GM12878 (cell line): ENCODE results near the gene CNR2. TPM values are rescaled to one million over a fixed set of nuclear protein-coding genes. Genes with fewer than 3 reads are reported as not detected.
A peak's percentile ranks its signal among the peaks of the same experiment; 100 is the strongest.

ENCODE experiments used
- CEBPB ChIP-seq, 2 experiments: fragments of 150-350 bp in 1 of 2; IDR thresholded peaks; 2 replicates each; pipeline ENCODE4 v1.6.1; 2012 to 2014; ENCODE audit warnings: low read depth in 2 of 2, low read length in 2 of 2, borderline replicate concordance in 1 of 2, inconsistent platforms in 1 of 2
- CHD4 ChIP-seq: fragments of 200-600 bp; sonication (generic); IDR thresholded peaks from 2 replicates; pipeline ENCODE4 v1.6.1; 2016; ENCODE audit warnings: mild to moderate bottlenecking
- EGR1 ChIP-seq, 2 experiments: IDR thresholded peaks; 1 replicate in 1 of 2; 2 replicates in 1 of 2; pipeline ENCODE4 v1.6.1; 2011 to 2012; ENCODE audit warnings: low read depth in 2 of 2, low read length in 2 of 2, borderline replicate concordance in 1 of 2, mild to moderate bottlenecking in 1 of 2, moderate library complexity in 1 of 2
- HDAC2 ChIP-seq: fragments of 200-600 bp; sonication (generic); IDR thresholded peaks from 2 replicates; pipeline ENCODE4 v1.6.1; 2017
- HDAC6 ChIP-seq: fragments of 200-600 bp; sonication (generic); IDR thresholded peaks from one replicate; pipeline ENCODE4 v1.8.0; 2017; ENCODE audit warnings: antibody characterized with exemption; ENCODE audit not compliant: unreplicated experiment
- HDGF ChIP-seq: fragments of 450-650 bp; IDR thresholded peaks from 2 replicates; pipeline ENCODE4 v1.6.1; 2016; ENCODE audit warnings: antibody characterized with exemption
- KLF5 ChIP-seq: fragments of 450-650 bp; IDR thresholded peaks from 2 replicates; pipeline ENCODE4 v1.6.1; 2014; ENCODE audit warnings: mild to moderate bottlenecking; ENCODE audit not compliant: partially characterized antibody
- MTA2 ChIP-seq: fragments of 450-650 bp; IDR thresholded peaks from 2 replicates; pipeline ENCODE4 v1.6.1; 2016; ENCODE audit warnings: low read depth, mild to moderate bottlenecking, moderate library complexity
- NFIC ChIP-seq: IDR thresholded peaks from 2 replicates; pipeline ENCODE4 v1.6.1; 2012; ENCODE audit warnings: low read depth, mild to moderate bottlenecking, inconsistent platforms, low read length, moderate library complexity
- NR2C1 ChIP-seq: fragments of 450-650 bp; IDR thresholded peaks from 2 replicates; pipeline ENCODE4 v1.6.1; 2017; ENCODE audit warnings: antibody characterized with exemption, mild to moderate bottlenecking, moderate library complexity
- NR2F1 ChIP-seq: fragments of 450-650 bp; conservative IDR thresholded peaks from 2 replicates; pipeline ENCODE4 v1.6.1; 2017; ENCODE audit warnings: mild to moderate bottlenecking
- RAD51 ChIP-seq: fragments of 450-650 bp; IDR thresholded peaks from 2 replicates; pipeline ENCODE4 v1.6.1; 2016; ENCODE audit warnings: moderate library complexity, mild to moderate bottlenecking, inconsistent platforms
- RCOR1 ChIP-seq: conservative IDR thresholded peaks from 2 replicates; pipeline ENCODE4 v1.6.1; 2012; ENCODE audit warnings: low read depth, low read length, improper control_type of control experiment
- SMC3 ChIP-seq: IDR thresholded peaks from 2 replicates; pipeline ENCODE4 v1.6.1; 2011; ENCODE audit warnings: low read length, improper control_type of control experiment, borderline replicate concordance
- SUZ12 ChIP-seq: fragments of 200-600 bp; sonication (generic); IDR thresholded peaks from one replicate; pipeline ENCODE4 v1.6.1; 2018; ENCODE audit warnings: antibody characterized with exemption, mild to moderate bottlenecking; ENCODE audit not compliant: unreplicated experiment
- TCF7 ChIP-seq: IDR thresholded peaks from 2 replicates; pipeline ENCODE4 v1.6.1; 2014; ENCODE audit warnings: antibody characterized with exemption, borderline replicate concordance
- ZBED1 ChIP-seq: IDR thresholded peaks from 2 replicates; pipeline ENCODE4 v1.6.1; 2016; ENCODE audit warnings: borderline replicate concordance
- ZNF274 ChIP-seq: IDR thresholded peaks from one replicate; pipeline ENCODE4 v1.8.0; 2011; ENCODE audit not compliant: insufficient read length, insufficient read depth
- ZZZ3 ChIP-seq: IDR thresholded peaks from 2 replicates; pipeline ENCODE4 v1.6.1; 2011; ENCODE audit warnings: low read depth; ENCODE audit not compliant: control insufficient read depth, insufficient read length
- polyA plus RNA-seq, 11 experiments: library from polyadenylated mRNA; depleted of rRNA in 4 of 11; unstranded in 6 of 11; stranded (reverse) in 5 of 11; fragments of >200 nt; fragmentation: Nextera tagmentation in 4 of 11; fragmentation: Illumina TruSeq in 1 of 11; extraction: Ambion mirVana in 4 of 11; extraction: Trizol in 1 of 11; gene quantifications; 1 replicate in 1 of 11; 2 replicates in 10 of 11; pipeline versions ENCODE4 v1.2.1 to v1.2.3, GENCODE V29; 2011 to 2016; ENCODE audit warnings: inconsistent platforms in 2 of 11, missing spikeins in 2 of 11, low read depth in 1 of 11
- total RNA-seq, 4 experiments: library from RNA; depleted of rRNA in 3 of 4; stranded (reverse); fragments of >200 nt in 3 of 4; fragmentation: Illumina TruSeq in 1 of 4; extraction: Trizol in 1 of 4; gene quantifications; 2 replicates each; pipeline versions ENCODE4 v1.2.1 to v1.2.3, GENCODE V29; 2013 to 2021
- TF ChIP-seq, protein P1 (sequence below): fragments of 450-650 bp; IDR thresholded peaks from 2 replicates; pipeline ENCODE4 v1.6.1; 2018; ENCODE audit warnings: mild to moderate bottlenecking, low read depth, moderate library complexity; ENCODE audit not compliant: partially characterized antibody
- TF ChIP-seq, protein P2 (sequence below): IDR thresholded peaks from 2 replicates; pipeline ENCODE4 v1.6.1; 2012; ENCODE audit warnings: mild to moderate bottlenecking, low read depth, low read length
- TF ChIP-seq, protein P3 (sequence below), 3 experiments: IDR thresholded peaks in 2 of 3; conservative IDR thresholded peaks in 1 of 3; 2 replicates each; pipeline ENCODE4 v1.5.1; 2011; ENCODE audit warnings: low read depth in 3 of 3, low read length in 3 of 3, mild to moderate bottlenecking in 3 of 3, control low read depth in 2 of 3, moderate library complexity in 2 of 3, inconsistent platforms in 1 of 3, mixed read lengths in 1 of 3; ENCODE audit not compliant: control insufficient read depth in 2 of 3, insufficient read depth in 1 of 3; ENCODE audit errors: extremely low read depth in 1 of 3

CNR2 gene
- total and polyA plus RNA-seq, 10 of the 15 experiments (the other 5 are each of a cell fraction or from before 2014, with no cell fraction given), result 0.46 to 19.8 (median 12.2) TPM

DNA sequence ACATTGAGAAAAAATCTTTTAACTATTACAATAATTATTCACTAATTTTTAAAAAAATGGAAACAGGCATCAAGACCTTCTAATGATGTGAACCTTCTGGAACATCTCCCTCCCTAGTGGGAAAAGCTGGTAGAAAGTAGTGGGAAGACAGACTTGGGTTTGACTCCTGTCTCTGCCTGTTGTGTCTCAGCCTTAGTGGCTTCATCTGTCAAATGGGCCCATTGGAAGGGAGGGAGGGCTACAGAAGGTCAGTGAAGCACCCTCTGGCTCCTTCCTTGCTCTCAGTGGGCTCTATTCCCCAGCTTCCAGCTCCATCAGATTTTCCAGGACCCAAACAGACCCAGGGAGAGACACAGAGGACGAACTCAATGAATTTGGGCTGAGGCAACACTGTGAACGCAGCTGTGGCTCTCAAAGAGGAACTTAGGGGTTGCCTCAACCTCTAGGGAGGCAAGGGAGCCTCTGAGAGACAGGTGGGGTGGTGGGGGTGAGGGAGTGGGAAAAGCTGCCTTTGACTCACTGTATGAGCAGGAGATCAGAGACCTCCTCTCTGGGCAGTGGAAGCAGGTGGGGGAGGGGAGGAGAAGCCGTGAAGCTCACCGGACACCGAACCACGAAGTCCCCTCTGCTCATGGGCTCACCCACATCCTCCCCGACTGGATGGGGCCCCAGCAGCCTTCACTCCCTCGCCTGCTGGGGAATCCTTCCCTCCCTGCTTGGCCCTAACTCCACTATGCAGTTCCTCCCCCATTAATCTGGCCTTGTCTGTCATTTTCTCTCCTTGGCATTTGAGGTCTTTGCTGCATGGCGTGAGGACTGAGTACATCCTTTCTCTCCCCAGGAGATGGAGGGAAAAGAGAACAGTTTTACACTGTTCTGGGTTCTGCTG is 4.5 kb downstream of the CNR2 start (continued):
- TF ChIP-seq, protein P1, sequence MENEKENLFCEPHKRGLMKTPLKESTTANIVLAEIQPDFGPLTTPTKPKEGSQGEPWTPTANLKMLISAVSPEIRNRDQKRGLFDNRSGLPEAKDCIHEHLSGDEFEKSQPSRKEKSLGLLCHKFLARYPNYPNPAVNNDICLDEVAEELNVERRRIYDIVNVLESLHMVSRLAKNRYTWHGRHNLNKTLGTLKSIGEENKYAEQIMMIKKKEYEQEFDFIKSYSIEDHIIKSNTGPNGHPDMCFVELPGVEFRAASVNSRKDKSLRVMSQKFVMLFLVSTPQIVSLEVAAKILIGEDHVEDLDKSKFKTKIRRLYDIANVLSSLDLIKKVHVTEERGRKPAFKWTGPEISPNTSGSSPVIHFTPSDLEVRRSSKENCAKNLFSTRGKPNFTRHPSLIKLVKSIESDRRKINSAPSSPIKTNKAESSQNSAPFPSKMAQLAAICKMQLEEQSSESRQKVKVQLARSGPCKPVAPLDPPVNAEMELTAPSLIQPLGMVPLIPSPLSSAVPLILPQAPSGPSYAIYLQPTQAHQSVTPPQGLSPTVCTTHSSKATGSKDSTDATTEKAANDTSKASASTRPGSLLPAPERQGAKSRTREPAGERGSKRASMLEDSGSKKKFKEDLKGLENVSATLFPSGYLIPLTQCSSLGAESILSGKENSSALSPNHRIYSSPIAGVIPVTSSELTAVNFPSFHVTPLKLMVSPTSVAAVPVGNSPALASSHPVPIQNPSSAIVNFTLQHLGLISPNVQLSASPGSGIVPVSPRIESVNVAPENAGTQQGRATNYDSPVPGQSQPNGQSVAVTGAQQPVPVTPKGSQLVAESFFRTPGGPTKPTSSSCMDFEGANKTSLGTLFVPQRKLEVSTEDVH, result no peak
- TF ChIP-seq HDAC2 (no peak), ZBED1 (peak; percentile 56; the same call in 1 of the 2 replicates), EGR1 (IDR thresholded peaks at IDR 0.05; ENCODE audit: borderline replicate concordance in 1 of 2, low read depth in 2 of 2, low read length in 2 of 2) (0 out of 3 replicates have a peak, but pooled peaks of 1 of the 2 experiments have one; percentile 17), CHD4 (no peak), NR2F1 (no peak), HDAC6 (no peak), SUZ12 (no peak), KLF5 (peak; percentile 78), NR2C1 (no peak), HDGF (peak; percentile 83; the same call in 1 of the 2 replicates), CEBPB (IDR thresholded peaks at IDR 0.05; ENCODE audit: borderline replicate concordance in 1 of 2, low read depth in 2 of 2, low read length in 2 of 2) (no peak), RCOR1 (no peak), MTA2 (peak; percentile 62), ZNF274 (no peak), NFIC (no peak), SMC3 (no peak), TCF7 (no peak), RAD51 (no peak), ZZZ3 (no peak)
- TF ChIP-seq, protein P2, sequence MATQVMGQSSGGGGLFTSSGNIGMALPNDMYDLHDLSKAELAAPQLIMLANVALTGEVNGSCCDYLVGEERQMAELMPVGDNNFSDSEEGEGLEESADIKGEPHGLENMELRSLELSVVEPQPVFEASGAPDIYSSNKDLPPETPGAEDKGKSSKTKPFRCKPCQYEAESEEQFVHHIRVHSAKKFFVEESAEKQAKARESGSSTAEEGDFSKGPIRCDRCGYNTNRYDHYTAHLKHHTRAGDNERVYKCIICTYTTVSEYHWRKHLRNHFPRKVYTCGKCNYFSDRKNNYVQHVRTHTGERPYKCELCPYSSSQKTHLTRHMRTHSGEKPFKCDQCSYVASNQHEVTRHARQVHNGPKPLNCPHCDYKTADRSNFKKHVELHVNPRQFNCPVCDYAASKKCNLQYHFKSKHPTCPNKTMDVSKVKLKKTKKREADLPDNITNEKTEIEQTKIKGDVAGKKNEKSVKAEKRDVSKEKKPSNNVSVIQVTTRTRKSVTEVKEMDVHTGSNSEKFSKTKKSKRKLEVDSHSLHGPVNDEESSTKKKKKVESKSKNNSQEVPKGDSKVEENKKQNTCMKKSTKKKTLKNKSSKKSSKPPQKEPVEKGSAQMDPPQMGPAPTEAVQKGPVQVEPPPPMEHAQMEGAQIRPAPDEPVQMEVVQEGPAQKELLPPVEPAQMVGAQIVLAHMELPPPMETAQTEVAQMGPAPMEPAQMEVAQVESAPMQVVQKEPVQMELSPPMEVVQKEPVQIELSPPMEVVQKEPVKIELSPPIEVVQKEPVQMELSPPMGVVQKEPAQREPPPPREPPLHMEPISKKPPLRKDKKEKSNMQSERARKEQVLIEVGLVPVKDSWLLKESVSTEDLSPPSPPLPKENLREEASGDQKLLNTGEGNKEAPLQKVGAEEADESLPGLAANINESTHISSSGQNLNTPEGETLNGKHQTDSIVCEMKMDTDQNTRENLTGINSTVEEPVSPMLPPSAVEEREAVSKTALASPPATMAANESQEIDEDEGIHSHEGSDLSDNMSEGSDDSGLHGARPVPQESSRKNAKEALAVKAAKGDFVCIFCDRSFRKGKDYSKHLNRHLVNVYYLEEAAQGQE, result no peak
- TF ChIP-seq, protein P3, sequence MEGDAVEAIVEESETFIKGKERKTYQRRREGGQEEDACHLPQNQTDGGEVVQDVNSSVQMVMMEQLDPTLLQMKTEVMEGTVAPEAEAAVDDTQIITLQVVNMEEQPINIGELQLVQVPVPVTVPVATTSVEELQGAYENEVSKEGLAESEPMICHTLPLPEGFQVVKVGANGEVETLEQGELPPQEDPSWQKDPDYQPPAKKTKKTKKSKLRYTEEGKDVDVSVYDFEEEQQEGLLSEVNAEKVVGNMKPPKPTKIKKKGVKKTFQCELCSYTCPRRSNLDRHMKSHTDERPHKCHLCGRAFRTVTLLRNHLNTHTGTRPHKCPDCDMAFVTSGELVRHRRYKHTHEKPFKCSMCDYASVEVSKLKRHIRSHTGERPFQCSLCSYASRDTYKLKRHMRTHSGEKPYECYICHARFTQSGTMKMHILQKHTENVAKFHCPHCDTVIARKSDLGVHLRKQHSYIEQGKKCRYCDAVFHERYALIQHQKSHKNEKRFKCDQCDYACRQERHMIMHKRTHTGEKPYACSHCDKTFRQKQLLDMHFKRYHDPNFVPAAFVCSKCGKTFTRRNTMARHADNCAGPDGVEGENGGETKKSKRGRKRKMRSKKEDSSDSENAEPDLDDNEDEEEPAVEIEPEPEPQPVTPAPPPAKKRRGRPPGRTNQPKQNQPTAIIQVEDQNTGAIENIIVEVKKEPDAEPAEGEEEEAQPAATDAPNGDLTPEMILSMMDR (IDR thresholded peaks at IDR 0.05 in 2 of 3, conservative IDR thresholded peaks at IDR 0.05 in 1 of 3; ENCODE audit: control insufficient read depth in 2 of 3, extremely low read depth in 1 of 3, insufficient read depth in 1 of 3, low read depth in 3 of 3, low read length in 3 of 3), result no peak
